Esophagus squamous epithelium (tissue), 5 donors: ENCODE data around the gene TLCD3B. TPM values are rescaled to one million over a fixed set of nuclear protein-coding genes. Genes with fewer than 3 reads are reported as not detected.

Experiments used
- DNase-seq: peaks from one replicate; lab custom pipeline; 2025; lab: John Stamatoyannopoulos, UW
- H3K27ac ChIP-seq, 4 donors: fragments of 200-600 bp; sonication (generic); one replicate each; pipeline ENCODE4 v1.5.1; 2016 to 2019; ENCODE audit warnings: mild to moderate bottlenecking in 1 of 4
- H3K27me3 ChIP-seq, 4 donors: fragments of 200-600 bp; sonication (generic); 1 replicate in 3 of 4; 2 replicates in 1 of 4; pipeline versions ENCODE4 v1.5.1 to v1.6.0; 2017 to 2021; ENCODE audit warnings: antibody characterized with exemption in 1 of 4
- H3K36me3 ChIP-seq, 3 donors: fragments of 200-600 bp; sonication (generic); one replicate each; pipeline ENCODE4 v1.5.1; 2016 to 2019
- H3K4me1 ChIP-seq, 3 donors: fragments of 200-600 bp; sonication (generic); one replicate each; pipeline ENCODE4 v1.5.1; 2017 to 2019
- H3K4me3 ChIP-seq, 4 donors: fragments of 200-600 bp; sonication (generic); 1 replicate in 3 of 4; 2 replicates in 1 of 4; pipeline ENCODE4 v1.5.1; 2016 to 2019; ENCODE audit warnings: mild to moderate bottlenecking in 2 of 4, moderate library complexity in 1 of 4
- H3K9me3 ChIP-seq, 3 donors: fragments of 200-600 bp; sonication (generic); one replicate each; pipeline ENCODE4 v1.5.1; 2016 to 2019
- POLR2A ChIP-seq, 4 donors: fragments of 450-650 bp; IDR thresholded peaks; one replicate each; pipeline ENCODE4 v1.6.1; 2017; ENCODE audit warnings: antibody characterized with exemption in 4 of 4, mild to moderate bottlenecking in 4 of 4, moderate library complexity in 3 of 4
- WGBS, 2 donors: methylation state at CpG; one replicate each; pipeline ENCODE4 v1.1.5; 2018; 5-methylcytosine and 5-hydroxymethylcytosine counted together
- intact Hi-C: fragments of 100-400 bp; cut with DNase I; formaldehyde crosslinking; loops from one replicate; pipeline ENCODE4 v1.15.0; 2022
- total RNA-seq, 4 donors: library from RNA; depleted of rRNA; stranded (reverse); fragments of >200 nt; gene quantifications; one replicate each; pipeline ENCODE4 v1.1.0, GENCODE V29; 2016
- TF ChIP-seq, protein P1 (sequence below), 6 experiments: fragments of 450-650 bp in 4 of 6; fragments of 200-600 bp in 2 of 6; sonication (generic) in 2 of 6; IDR thresholded peaks; one replicate each; pipeline ENCODE4 v1.5.1; 2016 to 2019; ENCODE audit warnings: antibody characterized with exemption in 6 of 6, mild to moderate bottlenecking in 4 of 6, moderate library complexity in 4 of 6
- donor health status: DM: yes; HTN: yes; CAD: no.

The TLCD3B gene
- total RNA-seq, 4 donors from 2014 or later: not detected

GRCh38 chr16:30011714-30012504, 19.2 kb downstream of the TLCD3B start:
- 23 to 33% methylated on average over 9 to 15 of the region's 31 CpGs for WGBS, 2 donors
- no peak for TF ChIP-seq POLR2A (IDR thresholded peaks at IDR 0.05)
- TF ChIP-seq, protein P1, sequence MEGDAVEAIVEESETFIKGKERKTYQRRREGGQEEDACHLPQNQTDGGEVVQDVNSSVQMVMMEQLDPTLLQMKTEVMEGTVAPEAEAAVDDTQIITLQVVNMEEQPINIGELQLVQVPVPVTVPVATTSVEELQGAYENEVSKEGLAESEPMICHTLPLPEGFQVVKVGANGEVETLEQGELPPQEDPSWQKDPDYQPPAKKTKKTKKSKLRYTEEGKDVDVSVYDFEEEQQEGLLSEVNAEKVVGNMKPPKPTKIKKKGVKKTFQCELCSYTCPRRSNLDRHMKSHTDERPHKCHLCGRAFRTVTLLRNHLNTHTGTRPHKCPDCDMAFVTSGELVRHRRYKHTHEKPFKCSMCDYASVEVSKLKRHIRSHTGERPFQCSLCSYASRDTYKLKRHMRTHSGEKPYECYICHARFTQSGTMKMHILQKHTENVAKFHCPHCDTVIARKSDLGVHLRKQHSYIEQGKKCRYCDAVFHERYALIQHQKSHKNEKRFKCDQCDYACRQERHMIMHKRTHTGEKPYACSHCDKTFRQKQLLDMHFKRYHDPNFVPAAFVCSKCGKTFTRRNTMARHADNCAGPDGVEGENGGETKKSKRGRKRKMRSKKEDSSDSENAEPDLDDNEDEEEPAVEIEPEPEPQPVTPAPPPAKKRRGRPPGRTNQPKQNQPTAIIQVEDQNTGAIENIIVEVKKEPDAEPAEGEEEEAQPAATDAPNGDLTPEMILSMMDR (IDR thresholded peaks at IDR 0.05): no peak
- intact Hi-C loops: no loop called here
- no peak for DNase-seq
- H3K4me1 ChIP-seq: peaks cover 12 to 26% (median 20%) of the 10 kb centered on the region in 3 donors
- peaks cover 14 to 59% (median 17%) of the 10 kb centered on the region in 4 donors for H3K27me3 ChIP-seq
- peak overlapping the region in 2 of 4 donors; percentile 46 to 67 for H3K4me3 ChIP-seq
- H3K27ac ChIP-seq: no peak overlapping the region
- no peaks in the 10 kb centered on the region for H3K36me3 ChIP-seq
- no peaks in the 10 kb centered on the region for H3K9me3 ChIP-seq

GRCh38 chr16:30010844-30011713, 20.0 kb downstream of the TLCD3B start, which contains the start of gene DOC2A:
DOC2A (minus strand) TSS chr16:30011027; CDS start chr16:30010222, 805 bp downstream.
- H3K27me3 ChIP-seq: peaks cover 14 to 62% (median 17%) of the 10 kb centered on the region in 4 donors
- WGBS, 2 donors: 0% methylated on average over 2 to 4 of the region's 99 CpGs
- DNase-seq: no peak

GRCh38 chr16:30009990-30010843, 20.9 kb downstream of the TLCD3B start:
- no peak for DNase-seq
- intact Hi-C loops: no loop called here
- Histone ChIP-seq H3K36me3 (no peaks in the 10 kb centered on the region), H3K27ac (no peak overlapping the region), H3K4me1 (peaks cover 12 to 34% (median 20%) of the 10 kb centered on the region in 3 donors), H3K4me3 (peak overlapping the region; percentile 23 to 67 (median 37)), H3K27me3 (peaks cover 14 to 62% (median 17%) of the 10 kb centered on the region in 4 donors), H3K9me3 (no peaks in the 10 kb centered on the region)
- 3 to 9% methylated on average over 6 to 11 of the region's 34 CpGs for WGBS, 2 donors
- TF ChIP-seq, protein P1 (IDR thresholded peaks at IDR 0.05): no peak
- no peak for TF ChIP-seq POLR2A (IDR thresholded peaks at IDR 0.05)

More at GRCh38 chr16:30010844-30011713, 20.0 kb downstream of the TLCD3B start, which contains the start of gene DOC2A:
- no peak within 1 kb of the TSS for H3K27ac ChIP-seq
- intact Hi-C loops: no loop called here
- no peaks in the 10 kb centered on the region for H3K9me3 ChIP-seq
- H3K36me3 ChIP-seq: no peaks in the 10 kb centered on the region
- H3K4me1 ChIP-seq: peaks cover 12 to 26% (median 20%) of the 10 kb centered on the region in 3 donors
- peak within 1 kb of the TSS; percentile 23 to 67 (median 37) for H3K4me3 ChIP-seq
- TF ChIP-seq POLR2A (IDR thresholded peaks at IDR 0.05): no peak
- TF ChIP-seq, protein P1 (IDR thresholded peaks at IDR 0.05): no peak

- no peak overlapping the region for H3K4me3 ChIP-seq
- H3K4me1 ChIP-seq: peaks cover 12 to 36% (median 20%) of the 10 kb centered on the region in 3 donors
- H3K9me3 ChIP-seq: no peaks in the 10 kb centered on the region
- DNase-seq: no peak
- TF ChIP-seq POLR2A (IDR thresholded peaks at IDR 0.05): no peak
- TF ChIP-seq, protein P1 (IDR thresholded peaks at IDR 0.05): no peak
- intact Hi-C loops: no loop called here
- H3K27me3 ChIP-seq: peaks cover 14 to 62% (median 17%) of the 10 kb centered on the region in 4 donors
- no peak overlapping the region for H3K27ac ChIP-seq
- WGBS, 2 donors: 31 to 32% methylated on average over 15 to 20 of the region's 26 CpGs
- H3K36me3 ChIP-seq: no peaks in the 10 kb centered on the region
These were observed 21.8 kb downstream of the TLCD3B start for GRCh38 chr16:30009085-30009862.
